ENCODE measurements around the gene KRTAP3-3. TPM values are rescaled to one million over a fixed set of nuclear protein-coding genes. Genes with fewer than 3 reads are reported as not detected.
"Not testable (repeated sequence)": the region's sequence is repeated elsewhere in the genome, so short reads cannot be mapped to it uniquely, and the experiment has no call there.

Gene KRTAP3-3
- total RNA-seq (2021) (not detected in 3 replicates), Bru-seq, nascent RNA (not detected)
- long read RNA-seq, experiment 1, result 0 reads
- long read RNA-seq, experiment 2, result 0 reads
- long read RNA-seq, experiment 3, result 0 reads

GRCh38 chr17:40993839-40994238 lies at the start of gene KRTAP3-3:
KRTAP3-3 (minus strand) TSS chr17:40994164; CDS start chr17:40994097, 67 bp downstream.
- TF ChIP-seq TCF7 (CRISPR knock-in tag; IDR thresholded peaks at IDR 0.05; ENCODE audit: low read depth), result no peak
- Mint-ChIP-seq H3K27me3 (ENCODE audit: low read depth) (no peaks in the 10 kb centered on the region), H3K4me1 (peaks cover 7% of the 10 kb centered on the region; the same call in 1 of the 2 replicates), H3K36me3 (no peaks in the 10 kb centered on the region), H3K27ac (no peak within 1 kb of the TSS), H3K4me3 (no peak within 1 kb of the TSS), H3K9me3 (peaks cover 6% of the 10 kb centered on the region)
- POLR2A ChIA-PET, result no interaction called here
- DNase-seq (ENCODE audit: low spot score) (no peak), ATAC-seq (no peak)
- CTCF ChIA-PET, result no interaction called here

GRCh38 chr17:41042953-41043352 lies 49.0 kb upstream of the KRTAP3-3 start:
- TF ChIP-seq, protein P1, sequence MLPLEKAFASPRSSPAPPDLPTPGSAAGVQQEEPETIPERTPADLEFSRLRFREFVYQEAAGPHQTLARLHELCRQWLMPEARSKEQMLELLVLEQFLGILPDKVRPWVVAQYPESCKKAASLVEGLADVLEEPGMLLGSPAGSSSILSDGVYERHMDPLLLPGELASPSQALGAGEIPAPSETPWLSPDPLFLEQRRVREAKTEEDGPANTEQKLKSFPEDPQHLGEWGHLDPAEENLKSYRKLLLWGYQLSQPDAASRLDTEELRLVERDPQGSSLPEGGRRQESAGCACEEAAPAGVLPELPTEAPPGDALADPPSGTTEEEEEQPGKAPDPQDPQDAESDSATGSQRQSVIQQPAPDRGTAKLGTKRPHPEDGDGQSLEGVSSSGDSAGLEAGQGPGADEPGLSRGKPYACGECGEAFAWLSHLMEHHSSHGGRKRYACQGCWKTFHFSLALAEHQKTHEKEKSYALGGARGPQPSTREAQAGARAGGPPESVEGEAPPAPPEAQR (CRISPR knock-in tag; IDR thresholded peaks at IDR 0.05), result no peak
- TF ChIP-seq, protein P2, sequence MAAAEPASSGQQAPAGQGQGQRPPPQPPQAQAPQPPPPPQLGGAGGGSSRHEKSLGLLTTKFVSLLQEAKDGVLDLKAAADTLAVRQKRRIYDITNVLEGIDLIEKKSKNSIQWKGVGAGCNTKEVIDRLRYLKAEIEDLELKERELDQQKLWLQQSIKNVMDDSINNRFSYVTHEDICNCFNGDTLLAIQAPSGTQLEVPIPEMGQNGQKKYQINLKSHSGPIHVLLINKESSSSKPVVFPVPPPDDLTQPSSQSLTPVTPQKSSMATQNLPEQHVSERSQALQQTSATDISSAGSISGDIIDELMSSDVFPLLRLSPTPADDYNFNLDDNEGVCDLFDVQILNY (CRISPR knock-in tag; IDR thresholded peaks at IDR 0.05), result no peak
- TF ChIP-seq STAT6 (CRISPR knock-in tag; conservative IDR thresholded peaks at IDR 0.05; ENCODE audit: low read depth), result no peak
- TF ChIP-seq ZNF396 (CRISPR knock-in tag; IDR thresholded peaks at IDR 0.05; ENCODE audit: borderline replicate concordance), result no peak
- TF ChIP-seq RORB (CRISPR knock-in tag; IDR thresholded peaks at IDR 0.05), result no peak
- TF ChIP-seq JUN (CRISPR knock-in tag; IDR thresholded peaks at IDR 0.05), result no peak
- TF ChIP-seq ZNF232 (CRISPR knock-in tag; IDR thresholded peaks at IDR 0.05), result no peak
- no peak for TF ChIP-seq TP53 (CRISPR knock-in tag; IDR thresholded peaks at IDR 0.05)
- no peak for TF ChIP-seq TCF7 (CRISPR knock-in tag; IDR thresholded peaks at IDR 0.05; ENCODE audit: low read depth)
- TF ChIP-seq ZNF423 (CRISPR knock-in tag; IDR thresholded peaks at IDR 0.05), result no peak
- no peak for TF ChIP-seq CREB1 (CRISPR knock-in tag; IDR thresholded peaks at IDR 0.05)
- no peak for TF ChIP-seq JAZF1 (CRISPR knock-in tag; IDR thresholded peaks at IDR 0.05)
- TF ChIP-seq NR2C2 (CRISPR knock-in tag; IDR thresholded peaks at IDR 0.05), result no peak
- no peak for TF ChIP-seq TEAD4 (CRISPR knock-in tag; IDR thresholded peaks at IDR 0.05)
- no peak for TF ChIP-seq ATF1 (CRISPR knock-in tag; IDR thresholded peaks at IDR 0.05)
- TF ChIP-seq, protein P3, sequence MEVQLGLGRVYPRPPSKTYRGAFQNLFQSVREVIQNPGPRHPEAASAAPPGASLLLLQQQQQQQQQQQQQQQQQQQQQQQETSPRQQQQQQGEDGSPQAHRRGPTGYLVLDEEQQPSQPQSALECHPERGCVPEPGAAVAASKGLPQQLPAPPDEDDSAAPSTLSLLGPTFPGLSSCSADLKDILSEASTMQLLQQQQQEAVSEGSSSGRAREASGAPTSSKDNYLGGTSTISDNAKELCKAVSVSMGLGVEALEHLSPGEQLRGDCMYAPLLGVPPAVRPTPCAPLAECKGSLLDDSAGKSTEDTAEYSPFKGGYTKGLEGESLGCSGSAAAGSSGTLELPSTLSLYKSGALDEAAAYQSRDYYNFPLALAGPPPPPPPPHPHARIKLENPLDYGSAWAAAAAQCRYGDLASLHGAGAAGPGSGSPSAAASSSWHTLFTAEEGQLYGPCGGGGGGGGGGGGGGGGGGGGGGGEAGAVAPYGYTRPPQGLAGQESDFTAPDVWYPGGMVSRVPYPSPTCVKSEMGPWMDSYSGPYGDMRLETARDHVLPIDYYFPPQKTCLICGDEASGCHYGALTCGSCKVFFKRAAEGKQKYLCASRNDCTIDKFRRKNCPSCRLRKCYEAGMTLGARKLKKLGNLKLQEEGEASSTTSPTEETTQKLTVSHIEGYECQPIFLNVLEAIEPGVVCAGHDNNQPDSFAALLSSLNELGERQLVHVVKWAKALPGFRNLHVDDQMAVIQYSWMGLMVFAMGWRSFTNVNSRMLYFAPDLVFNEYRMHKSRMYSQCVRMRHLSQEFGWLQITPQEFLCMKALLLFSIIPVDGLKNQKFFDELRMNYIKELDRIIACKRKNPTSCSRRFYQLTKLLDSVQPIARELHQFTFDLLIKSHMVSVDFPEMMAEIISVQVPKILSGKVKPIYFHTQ (CRISPR knock-in tag; IDR thresholded peaks at IDR 0.05), result no peak
- Mint-ChIP-seq H3K4me1 (peaks cover 25% of the 10 kb centered on the region), H3K27ac (no peak overlapping the region), H3K9me3 (peaks cover 18% of the 10 kb centered on the region), H3K27me3 (ENCODE audit: low read depth) (no peaks in the 10 kb centered on the region; the same call in 1 of the 2 replicates), H3K4me3 (no peak overlapping the region), H3K36me3 (no peaks in the 10 kb centered on the region)
- DNase-seq (ENCODE audit: low spot score) (no peak), ATAC-seq (no peak)
- POLR2A ChIA-PET, result no interaction called here
- CTCF ChIA-PET, result no interaction called here

- H3K36me3 Mint-ChIP-seq; DNase-seq (ENCODE audit: low spot score); H3K27me3 Mint-ChIP-seq (ENCODE audit: low read depth); POLR2A ChIA-PET; H3K4me3 Mint-ChIP-seq; H3K27ac Mint-ChIP-seq; CTCF ChIA-PET; ATAC-seq: not testable (repeated sequence)
- Mint-ChIP-seq H3K9me3 (peaks cover 18% of the 10 kb centered on the region), H3K4me1 (peaks cover 35% of the 10 kb centered on the region)
Measured at GRCh38 chr17:41040783-41041571, 47.0 kb upstream of the KRTAP3-3 start, which contains the start of gene KRTAP1-1. KRTAP1-1 (minus strand) TSS chr17:41041450; CDS start chr17:41041397, 53 bp downstream.

All from WTC11 (cell line).